GM21529 (cell line): ENCODE results near the gene CADM1.

ENCODE experiments used
- ATAC-seq: cut with Tn5 transposase; IDR thresholded peaks from one replicate; pipeline ENCODE4 v1.9.1; 2021; ENCODE audit not compliant: unreplicated experiment

CADM1 gene

GRCh38 chr11:115324581-115325432 lies 179.4 kb downstream of the CADM1 start:
- ATAC-seq: peak; percentile 82

- ATAC-seq: no peak
These were observed 181.5 kb downstream of the CADM1 start for GRCh38 chr11:115322553-115323203.

GRCh38 chr11:115321605-115322289 lies 182.5 kb downstream of the CADM1 start:
- no peak for ATAC-seq

- ATAC-seq: no peak
These were observed 186.7 kb downstream of the CADM1 start for GRCh38 chr11:115317277-115318185.

- ATAC-seq: no peak
These were observed 187.5 kb downstream of the CADM1 start for GRCh38 chr11:115316696-115317095.

GRCh38 chr11:115314330-115314920 lies 189.8 kb downstream of the CADM1 start:
- no peak for ATAC-seq

- no peak for ATAC-seq
These were observed 190.9 kb downstream of the CADM1 start for GRCh38 chr11:115313224-115313838.

- ATAC-seq: no peak
These were observed 192.3 kb downstream of the CADM1 start for GRCh38 chr11:115311949-115312348.

GRCh38 chr11:115306689-115307088 lies 197.5 kb downstream of the CADM1 start:
- no peak for ATAC-seq

- ATAC-seq: no peak
These were observed 199.3 kb downstream of the CADM1 start for GRCh38 chr11:115304774-115305472.

- no peak for ATAC-seq
These were observed 200.2 kb downstream of the CADM1 start for GRCh38 chr11:115303929-115304531.

- ATAC-seq: no peak
These were observed 201.1 kb downstream of the CADM1 start for GRCh38 chr11:115302946-115303703.

- ATAC-seq: no peak
These were observed 203.4 kb downstream of the CADM1 start for GRCh38 chr11:115300660-115301428.

GRCh38 chr11:115298300-115299012 lies 205.8 kb downstream of the CADM1 start:
- ATAC-seq: no peak

GRCh38 chr11:115297330-115297729 lies 206.9 kb downstream of the CADM1 start:
- ATAC-seq: no peak

- no peak for ATAC-seq
These were observed 212.9 kb downstream of the CADM1 start for GRCh38 chr11:115291325-115291724.

- no peak for ATAC-seq
These were observed 213.3 kb downstream of the CADM1 start for GRCh38 chr11:115290893-115291292.
